Stimulated activated CD4-positive, alpha-beta T cell treated with anti-CD3 and anti-CD28 coated beads, TNF-alpha, amount 100 ng/mL, for 1 hour (primary cell): Measurements from ENCODE around the gene RASIP1.
"Not testable (repeated sequence)": the region's sequence is repeated elsewhere in the genome, so short reads cannot be mapped to it uniquely, and the experiment has no call there.

Experiments used
- DNase-seq, 3 donors: peaks; one replicate each; pipeline ENCODE4 v3.0.0-alpha.2; 2020; ENCODE audit warnings: low read depth in 3 of 3, low spot score in 1 of 3

Gene RASIP1

GRCh38 chr19:48731452-48731851 is 9.0 kb downstream of the RASIP1 start:
- DNase-seq, result no peak

GRCh38 chr19:48728911-48729664 is 11.3 kb downstream of the RASIP1 start:
- no peak for DNase-seq

DNA sequence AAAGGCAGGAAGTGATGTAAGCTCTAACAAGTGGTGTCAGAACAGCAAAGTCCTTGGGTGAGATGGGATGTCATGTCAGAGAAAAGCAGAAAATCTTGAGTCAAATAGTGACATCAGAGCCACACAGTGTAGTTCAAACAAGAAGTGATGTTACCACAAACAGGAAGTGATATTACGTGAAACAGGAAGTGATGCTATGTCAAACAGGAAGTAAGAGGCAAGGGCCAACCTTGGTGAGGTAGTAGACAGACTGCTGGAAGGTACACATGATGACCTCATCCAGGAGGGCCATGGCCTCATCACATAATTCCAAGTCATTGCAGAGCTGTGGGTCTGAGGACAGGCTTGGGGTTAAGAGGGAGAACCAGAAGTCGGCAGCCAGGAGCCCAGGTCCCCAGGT is 13.9 kb downstream of the RASIP1 start:
- no peak for DNase-seq

- DNase-seq, result no peak
Observed at GRCh38 chr19:48724796-48725753, 15.3 kb downstream of the RASIP1 start.

- no peak for DNase-seq
Observed at GRCh38 chr19:48722196-48722708, 18.2 kb downstream of the RASIP1 start.

GRCh38 chr19:48720613-48721296 is 19.7 kb downstream of the RASIP1 start:
- DNase-seq, result peak; percentile 65 to 79 (median 68)

DNA sequence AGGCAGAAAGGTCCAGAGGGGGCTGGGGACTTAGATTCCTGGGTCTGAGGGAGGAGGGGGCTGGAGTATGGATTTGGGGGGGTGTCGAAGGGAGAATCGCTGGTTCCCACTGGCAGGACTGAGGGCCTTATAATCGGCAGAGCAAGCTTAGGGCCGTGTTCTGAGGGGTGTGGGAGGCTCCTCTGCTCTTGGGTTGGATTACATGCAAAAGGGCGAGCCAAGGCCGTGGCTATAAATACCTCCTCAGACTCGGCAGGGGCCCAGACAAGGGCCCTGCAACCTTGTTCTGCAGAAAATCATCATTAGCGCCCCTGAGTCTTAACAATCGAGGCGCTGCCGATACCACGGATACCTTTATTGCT is 20.2 kb downstream of the RASIP1 start:
- no peak for DNase-seq

- DNase-seq, result no peak
Observed at GRCh38 chr19:48719263-48720171, 20.9 kb downstream of the RASIP1 start, which contains the start of gene MAMSTR. MAMSTR (minus strand) TSS chr19:48719725; CDS start chr19:48719031, 694 bp downstream.

- no peak for DNase-seq
Observed at GRCh38 chr19:48718711-48719231, 21.6 kb downstream of the RASIP1 start.

GRCh38 chr19:48718106-48718505 is 22.3 kb downstream of the RASIP1 start:
- not testable (repeated sequence) for DNase-seq

DNA sequence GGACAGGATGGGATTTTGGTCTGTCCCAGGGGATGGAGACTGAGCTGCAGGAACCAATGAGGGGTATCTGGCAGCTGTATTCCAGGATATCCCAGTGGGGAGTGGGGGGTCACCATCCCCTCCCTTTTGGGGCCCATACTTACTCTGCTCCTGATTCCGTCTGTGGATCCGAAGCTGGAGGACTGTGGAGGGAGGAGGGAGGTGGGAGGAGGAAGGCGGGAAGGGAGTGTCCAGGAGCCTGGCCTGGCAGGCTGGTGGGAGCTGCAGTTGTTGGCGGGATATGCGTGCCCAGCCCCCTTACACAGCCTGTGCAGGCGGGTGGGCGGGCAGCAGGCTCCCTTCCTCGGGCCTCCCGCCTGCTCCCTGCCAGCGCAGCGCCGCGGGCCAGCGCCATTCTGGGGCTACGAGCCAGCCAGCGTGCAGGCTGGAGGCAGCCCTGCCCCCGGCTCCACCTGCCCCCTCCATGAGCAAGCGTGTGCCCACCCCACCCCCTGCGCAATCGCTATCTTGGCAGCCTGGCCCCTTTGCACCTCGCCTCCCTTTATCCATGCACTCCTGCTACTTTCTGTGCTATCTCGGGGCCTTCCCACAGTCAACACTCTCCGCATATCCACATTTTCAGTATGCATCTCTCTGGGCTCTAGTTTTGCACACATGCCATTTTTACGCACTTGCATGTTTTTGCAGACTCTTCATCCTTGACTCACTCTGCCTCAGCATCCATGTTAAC is 23.7 kb downstream of the RASIP1 start:
- no peak for DNase-seq

DNA sequence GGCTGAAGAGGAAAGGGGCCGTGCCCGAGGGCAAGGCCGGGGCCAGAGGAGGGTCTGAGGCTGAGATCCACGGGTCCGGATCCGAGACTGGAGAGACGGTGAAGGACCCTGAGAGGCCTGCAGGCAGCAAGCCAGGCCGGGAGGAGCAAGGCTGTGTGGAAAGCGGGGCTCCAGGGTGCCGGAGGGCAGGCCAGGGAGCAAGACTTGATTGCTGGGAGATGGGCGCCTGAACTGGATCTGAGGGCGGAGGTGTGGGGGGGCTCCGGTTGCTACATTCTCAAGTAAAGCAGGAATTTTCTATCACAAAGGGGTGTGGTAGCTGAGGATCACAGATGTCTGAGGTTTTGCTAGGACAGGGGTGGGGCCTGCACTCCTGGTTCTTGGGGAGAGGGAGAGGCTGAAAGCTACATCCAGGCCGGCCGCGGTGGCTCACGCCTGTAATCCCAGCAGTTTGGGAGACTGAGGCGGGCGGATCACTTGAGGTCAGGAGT is 24.7 kb downstream of the RASIP1 start:
- no peak for DNase-seq

GRCh38 chr19:48714759-48715675 is 25.4 kb downstream of the RASIP1 start:
- no peak for DNase-seq

- DNase-seq, result peak; percentile 89 to 91 (median 90)
Observed at GRCh38 chr19:48713864-48714755, 26.3 kb downstream of the RASIP1 start.

DNA sequence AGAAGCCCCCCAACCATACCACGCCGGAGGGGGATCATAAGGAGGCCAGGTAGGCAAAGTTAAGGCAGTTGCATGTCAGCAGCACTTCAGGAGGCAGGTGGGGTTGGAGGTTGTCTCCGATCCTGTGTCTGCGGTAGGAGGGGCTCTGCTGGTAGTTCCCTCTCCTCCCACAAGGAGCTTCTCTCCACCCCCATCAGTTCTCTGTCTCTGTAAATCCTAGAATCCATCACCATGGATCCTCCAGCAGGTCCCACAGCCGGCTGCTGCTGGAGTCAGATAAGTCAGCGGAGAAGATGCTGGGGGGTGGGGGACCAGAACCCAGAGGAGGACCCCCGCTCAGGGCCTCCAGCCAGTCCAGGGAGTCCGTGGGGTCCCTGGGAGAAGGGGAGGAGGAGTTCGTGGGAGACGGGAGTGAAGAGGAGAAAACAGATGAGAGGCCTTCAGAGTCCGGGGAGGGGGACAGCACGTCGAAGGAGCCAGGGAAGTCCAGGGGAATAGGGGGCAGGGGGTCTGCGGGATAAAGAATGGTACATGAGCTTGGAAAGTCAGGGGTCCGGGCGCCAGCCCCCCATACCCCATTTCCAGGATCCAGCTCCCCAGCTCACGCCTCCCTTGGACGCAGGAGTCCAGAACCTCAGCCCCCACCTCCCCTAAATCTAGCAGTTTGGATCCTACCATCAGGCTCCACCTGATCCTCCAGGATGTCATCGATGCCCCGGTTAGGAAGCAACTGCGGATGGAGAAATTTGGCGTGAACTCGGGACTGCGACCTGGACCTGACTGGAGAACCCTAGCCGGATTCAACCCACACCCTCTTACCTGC is 27.2 kb downstream of the RASIP1 start:
- no peak for DNase-seq

DNA sequence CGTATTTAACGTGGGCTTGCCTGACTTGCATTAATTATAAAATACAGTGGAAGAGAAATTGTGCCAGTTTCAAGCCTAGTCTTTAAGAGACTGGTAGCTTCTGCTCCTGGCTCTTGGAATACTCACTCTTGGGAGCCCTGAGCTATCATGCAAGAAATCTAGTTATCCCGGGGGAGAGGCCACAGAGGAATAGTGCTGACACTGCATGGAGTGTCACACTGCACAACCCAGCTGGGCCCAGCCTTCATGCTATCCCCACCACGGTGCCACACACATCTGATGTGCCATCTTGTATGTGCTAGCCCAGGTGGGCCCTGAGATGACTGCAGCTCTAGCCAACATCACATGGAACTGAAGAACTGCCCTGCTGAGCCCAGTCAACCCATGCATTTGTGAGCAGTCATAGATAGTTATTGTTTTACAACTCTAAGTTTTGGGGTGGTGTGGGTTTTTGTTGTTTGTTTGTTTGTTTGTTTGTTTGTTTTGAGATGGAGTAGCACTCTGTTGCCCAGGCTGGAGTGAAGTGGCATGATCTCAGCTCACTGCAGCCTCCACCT is 29.2 kb downstream of the RASIP1 start:
- DNase-seq, result no peak
